Liver (tissue), 9 donors: ENCODE results near the gene TIGIT. TPM values are rescaled to one million over a fixed set of nuclear protein-coding genes. Genes with fewer than 3 reads are reported as not detected.

Source experiments
- DNase-seq: peaks from one replicate; pipeline ENCODE4 v3.0.0-alpha.2; 2017; ENCODE audit warnings: low spot score
- H3K27ac ChIP-seq, 2 donors: one replicate each; pipeline ENCODE4 v1.7.0; 2013; ENCODE audit warnings: inconsistent platforms in 2 of 2, low read length in 2 of 2, control low read depth in 1 of 2, low read depth in 1 of 2, mild to moderate bottlenecking in 1 of 2
- H3K27me3 ChIP-seq, 4 donors: one replicate each; pipeline versions ENCODE4 v1.6.1 to v1.7.0; 2013; ENCODE audit warnings: low read length in 3 of 4, inconsistent platforms in 1 of 4, mild to moderate bottlenecking in 1 of 4, moderate library complexity in 1 of 4; ENCODE audit not compliant: control insufficient read depth in 4 of 4, insufficient read depth in 4 of 4
- H3K36me3 ChIP-seq, 4 donors: one replicate each; pipeline versions ENCODE4 v1.6.1 to v1.7.0; 2013; ENCODE audit warnings: low read length in 3 of 4, mild to moderate bottlenecking in 3 of 4, low read depth in 1 of 4, moderate library complexity in 1 of 4; ENCODE audit not compliant: control insufficient read depth in 4 of 4, insufficient read depth in 3 of 4
- H3K4me1 ChIP-seq, 4 donors: one replicate each; pipeline versions ENCODE4 v1.6.1 to v1.7.0; 2013; ENCODE audit warnings: low read length in 3 of 4, mild to moderate bottlenecking in 3 of 4, moderate library complexity in 1 of 4; ENCODE audit not compliant: control insufficient read depth in 4 of 4, insufficient read depth in 4 of 4
- H3K4me3 ChIP-seq, 3 donors: one replicate each; pipeline versions ENCODE4 v1.6.1 to v1.7.0; 2013; ENCODE audit warnings: low read length in 3 of 3, control low read depth in 1 of 3, low read depth in 1 of 3, mild to moderate bottlenecking in 1 of 3
- H3K9ac ChIP-seq, 2 donors: one replicate each; pipeline ENCODE4 v1.7.0; 2013; ENCODE audit warnings: low read length in 2 of 2, mild to moderate bottlenecking in 2 of 2, moderate library complexity in 2 of 2, control low read depth in 1 of 2, low read depth in 1 of 2
- H3K9me3 ChIP-seq, 4 donors: one replicate each; pipeline versions ENCODE4 v1.6.1 to v1.7.0; 2013; ENCODE audit warnings: low read length in 3 of 4; ENCODE audit not compliant: control insufficient read depth in 4 of 4
- GABPA ChIP-seq, 2 donors: IDR thresholded peaks in 1 of 2; conservative IDR thresholded peaks in 1 of 2; 2 replicates each; pipeline ENCODE4 v1.6.1; 2016; ENCODE audit warnings: antibody characterized with exemption in 2 of 2, mild to moderate bottlenecking in 1 of 2, moderate library complexity in 1 of 2
- HNF4G ChIP-seq: IDR thresholded peaks from 2 replicates; pipeline ENCODE4 v1.6.1; 2016; ENCODE audit warnings: antibody characterized with exemption
- MAX ChIP-seq: IDR thresholded peaks from 2 replicates; pipeline ENCODE4 v1.6.1; 2016; ENCODE audit warnings: antibody characterized with exemption
- NR2F2 ChIP-seq: IDR thresholded peaks from 2 replicates; pipeline ENCODE4 v1.6.1; 2016; ENCODE audit warnings: antibody characterized with exemption
- RAD21 ChIP-seq, 2 donors: IDR thresholded peaks; 2 replicates each; pipeline ENCODE4 v1.6.1; 2016; ENCODE audit warnings: antibody characterized with exemption in 2 of 2, mild to moderate bottlenecking in 2 of 2
- RXRA ChIP-seq, 2 donors: IDR thresholded peaks; 2 replicates each; pipeline ENCODE4 v1.6.1; 2017 to 2018; ENCODE audit warnings: antibody characterized with exemption in 2 of 2, mild to moderate bottlenecking in 1 of 2
- SP1 ChIP-seq: IDR thresholded peaks from 2 replicates; pipeline ENCODE4 v1.6.1; 2018; ENCODE audit warnings: antibody characterized with exemption, mild to moderate bottlenecking
- TAF1 ChIP-seq: conservative IDR thresholded peaks from 2 replicates; pipeline ENCODE4 v1.6.1; 2016; ENCODE audit warnings: antibody characterized with exemption, mild to moderate bottlenecking
- WGBS: extraction: QIAGEN DNeasy Blood & Tissue Kit; methylation state at CpG from one replicate; pipeline ENCODE4 v1.1.7; 2013; 5-methylcytosine and 5-hydroxymethylcytosine counted together
- polyA plus RNA-seq, 2 donors: library from polyadenylated mRNA; stranded (reverse) in 1 of 2; unstranded in 1 of 2; fragments of 200-250 nt in 1 of 2; fragments of >200 nt in 1 of 2; fragmentation: Nextera tagmentation in 1 of 2; extraction: Ambion mirVana in 1 of 2; gene quantifications; one replicate each; pipeline versions ENCODE4 v1.2.1 to v1.2.3, GENCODE V29; 2013 to 2015
- total RNA-seq, 2 donors: library from RNA; depleted of rRNA; stranded (reverse); fragments of >200 nt; gene quantifications; one replicate each; pipeline ENCODE4 v1.2.3, GENCODE V29; 2014
- TF ChIP-seq, protein P1 (sequence below): IDR thresholded peaks from 2 replicates; pipeline ENCODE4 v1.6.1; 2016; ENCODE audit warnings: antibody characterized with exemption
- TF ChIP-seq, protein P2 (sequence below): fragments of 150-350 bp; IDR thresholded peaks from 2 replicates; pipeline ENCODE4 v1.5.1; 2017; ENCODE audit warnings: improper control_type of control experiment, low read depth, low read length; ENCODE audit not compliant: missing input control
- donor health status: healthy.
- donor health status: healthy.
- donor health status: healthy.
- donor health status: healthy.
- donor health status: healthy.

TIGIT gene
- total and polyA plus RNA-seq, 4 donors: 0.06 to 0.92 (median 0.38) TPM

- no peak overlapping the region for H3K27ac ChIP-seq
- no peak for DNase-seq
- H3K27me3 ChIP-seq: no peaks in the 10 kb centered on the region
- no peak overlapping the region for H3K9ac ChIP-seq
- TF ChIP-seq MAX: no peak
- TF ChIP-seq TAF1: no peak
- TF ChIP-seq NR2F2: no peak
- TF ChIP-seq, protein P1, sequence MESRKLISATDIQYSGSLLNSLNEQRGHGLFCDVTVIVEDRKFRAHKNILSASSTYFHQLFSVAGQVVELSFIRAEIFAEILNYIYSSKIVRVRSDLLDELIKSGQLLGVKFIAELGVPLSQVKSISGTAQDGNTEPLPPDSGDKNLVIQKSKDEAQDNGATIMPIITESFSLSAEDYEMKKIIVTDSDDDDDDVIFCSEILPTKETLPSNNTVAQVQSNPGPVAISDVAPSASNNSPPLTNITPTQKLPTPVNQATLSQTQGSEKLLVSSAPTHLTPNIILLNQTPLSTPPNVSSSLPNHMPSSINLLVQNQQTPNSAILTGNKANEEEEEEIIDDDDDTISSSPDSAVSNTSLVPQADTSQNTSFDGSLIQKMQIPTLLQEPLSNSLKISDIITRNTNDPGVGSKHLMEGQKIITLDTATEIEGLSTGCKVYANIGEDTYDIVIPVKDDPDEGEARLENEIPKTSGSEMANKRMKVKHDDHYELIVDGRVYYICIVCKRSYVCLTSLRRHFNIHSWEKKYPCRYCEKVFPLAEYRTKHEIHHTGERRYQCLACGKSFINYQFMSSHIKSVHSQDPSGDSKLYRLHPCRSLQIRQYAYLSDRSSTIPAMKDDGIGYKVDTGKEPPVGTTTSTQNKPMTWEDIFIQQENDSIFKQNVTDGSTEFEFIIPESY: no peak
- no peak for TF ChIP-seq RXRA (IDR thresholded peaks at IDR 0.05)
- TF ChIP-seq SP1: no peak
- TF ChIP-seq, protein P2, sequence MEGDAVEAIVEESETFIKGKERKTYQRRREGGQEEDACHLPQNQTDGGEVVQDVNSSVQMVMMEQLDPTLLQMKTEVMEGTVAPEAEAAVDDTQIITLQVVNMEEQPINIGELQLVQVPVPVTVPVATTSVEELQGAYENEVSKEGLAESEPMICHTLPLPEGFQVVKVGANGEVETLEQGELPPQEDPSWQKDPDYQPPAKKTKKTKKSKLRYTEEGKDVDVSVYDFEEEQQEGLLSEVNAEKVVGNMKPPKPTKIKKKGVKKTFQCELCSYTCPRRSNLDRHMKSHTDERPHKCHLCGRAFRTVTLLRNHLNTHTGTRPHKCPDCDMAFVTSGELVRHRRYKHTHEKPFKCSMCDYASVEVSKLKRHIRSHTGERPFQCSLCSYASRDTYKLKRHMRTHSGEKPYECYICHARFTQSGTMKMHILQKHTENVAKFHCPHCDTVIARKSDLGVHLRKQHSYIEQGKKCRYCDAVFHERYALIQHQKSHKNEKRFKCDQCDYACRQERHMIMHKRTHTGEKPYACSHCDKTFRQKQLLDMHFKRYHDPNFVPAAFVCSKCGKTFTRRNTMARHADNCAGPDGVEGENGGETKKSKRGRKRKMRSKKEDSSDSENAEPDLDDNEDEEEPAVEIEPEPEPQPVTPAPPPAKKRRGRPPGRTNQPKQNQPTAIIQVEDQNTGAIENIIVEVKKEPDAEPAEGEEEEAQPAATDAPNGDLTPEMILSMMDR: no peak
- no peak for TF ChIP-seq GABPA (IDR thresholded peaks at IDR 0.05 in 1 of 2, conservative IDR thresholded peaks at IDR 0.05 in 1 of 2)
- no peaks in the 10 kb centered on the region for H3K9me3 ChIP-seq
- 88% methylated on average over 5 of the region's 5 CpGs for WGBS
- no peaks in the 10 kb centered on the region for H3K36me3 ChIP-seq
- no peaks in the 10 kb centered on the region for H3K4me1 ChIP-seq
- no peak overlapping the region for H3K4me3 ChIP-seq
Measured at GRCh38 chr3:114299941-114300624, 6.3 kb downstream of the TIGIT start.

- no peaks in the 10 kb centered on the region for H3K4me1 ChIP-seq
- no peak overlapping the region for H3K4me3 ChIP-seq
- no peaks in the 10 kb centered on the region for H3K27me3 ChIP-seq
- no peaks in the 10 kb centered on the region for H3K36me3 ChIP-seq
- no peak overlapping the region for H3K27ac ChIP-seq
- no peaks in the 10 kb centered on the region for H3K9me3 ChIP-seq
- TF ChIP-seq, protein P1: no peak
- no peak for TF ChIP-seq HNF4G
- TF ChIP-seq NR2F2: no peak
- TF ChIP-seq RAD21 (IDR thresholded peaks at IDR 0.05): no peak
- no peak for TF ChIP-seq SP1
- TF ChIP-seq TAF1: no peak
- TF ChIP-seq GABPA (IDR thresholded peaks at IDR 0.05 in 1 of 2, conservative IDR thresholded peaks at IDR 0.05 in 1 of 2): no peak
- no peak for DNase-seq
- no peak overlapping the region for H3K9ac ChIP-seq
- WGBS: 80% methylated on average over 8 of the region's 8 CpGs
Measured at GRCh38 chr3:114307222-114307830, 13.5 kb downstream of the TIGIT start.
